HG03159 (cell line): Measurements from ENCODE around the gene DAPK3.
"Not testable (repeated sequence)": the region's sequence is repeated elsewhere in the genome, so short reads cannot be mapped to it uniquely, and the experiment has no call there.

ENCODE experiments used
- ATAC-seq: cut with Tn5 transposase; IDR thresholded peaks from one replicate; pipeline ENCODE4 v1.9.1; 2021; ENCODE audit warnings: mild to moderate bottlenecking, moderate library complexity; ENCODE audit not compliant: unreplicated experiment

The DAPK3 gene

DNA sequence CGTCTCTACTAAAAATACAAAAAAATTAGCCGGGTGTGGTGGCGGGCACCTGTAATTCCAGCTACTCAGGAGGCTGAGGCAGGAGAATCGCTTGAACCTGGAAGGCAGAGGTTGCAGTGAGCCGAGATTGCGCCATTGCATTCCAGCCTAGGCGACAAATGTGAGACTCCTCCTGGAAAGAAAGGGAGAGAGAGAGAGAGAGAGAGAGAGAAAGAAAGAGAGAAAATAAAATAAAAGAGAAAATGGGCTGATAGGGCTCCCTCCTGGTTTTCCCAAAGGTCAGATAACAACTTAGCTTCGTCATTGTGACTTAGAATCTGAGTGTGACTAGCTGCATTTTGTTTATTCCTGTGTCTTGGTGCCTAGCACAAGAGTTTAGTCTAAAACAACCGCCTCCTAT is 34.5 kb upstream of the DAPK3 start:
- not testable (repeated sequence) for ATAC-seq

DNA sequence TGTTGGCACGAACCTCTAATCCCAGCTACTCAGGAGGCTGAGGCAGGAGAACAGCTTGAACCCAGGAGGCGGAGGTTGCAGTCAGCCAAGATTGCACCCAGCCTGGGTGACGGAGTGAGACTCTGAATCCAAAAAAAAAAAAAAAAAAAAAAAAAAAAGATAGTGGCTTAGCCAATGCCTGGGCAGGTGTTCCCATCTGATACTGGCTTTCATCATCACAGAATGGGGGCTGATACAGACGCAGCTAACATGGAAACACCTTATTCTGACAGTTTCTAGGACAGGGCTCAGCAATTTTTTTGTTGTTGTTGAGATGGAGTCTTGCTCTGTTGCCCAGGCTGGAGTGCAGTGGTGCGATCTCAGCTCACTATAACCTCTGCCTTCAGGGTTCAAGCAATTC is 29.9 kb upstream of the DAPK3 start:
- ATAC-seq = not testable (repeated sequence)

- ATAC-seq = not testable (repeated sequence)
These were observed 27.9 kb upstream of the DAPK3 start for GRCh38 chr19:3998667-3999412.

- no peak for ATAC-seq
These were observed 24.7 kb upstream of the DAPK3 start for GRCh38 chr19:3995607-3996006.

DNA sequence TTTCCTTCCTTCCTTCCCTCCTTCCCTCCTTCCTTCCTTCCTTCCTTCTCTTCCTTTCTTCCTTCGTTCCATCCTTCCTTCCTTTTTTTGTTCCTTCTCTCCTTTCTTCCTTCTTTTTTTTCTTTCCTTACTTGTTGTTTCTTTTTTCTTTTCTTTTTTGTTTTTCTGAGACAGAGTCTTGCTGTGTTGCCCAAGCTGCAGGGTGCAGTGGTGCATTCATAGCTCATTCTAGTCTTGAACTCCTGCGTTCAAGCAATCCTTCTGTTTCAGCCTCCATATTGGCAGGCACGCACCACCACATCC is 19.9 kb upstream of the DAPK3 start:
- ATAC-seq = no peak

DNA sequence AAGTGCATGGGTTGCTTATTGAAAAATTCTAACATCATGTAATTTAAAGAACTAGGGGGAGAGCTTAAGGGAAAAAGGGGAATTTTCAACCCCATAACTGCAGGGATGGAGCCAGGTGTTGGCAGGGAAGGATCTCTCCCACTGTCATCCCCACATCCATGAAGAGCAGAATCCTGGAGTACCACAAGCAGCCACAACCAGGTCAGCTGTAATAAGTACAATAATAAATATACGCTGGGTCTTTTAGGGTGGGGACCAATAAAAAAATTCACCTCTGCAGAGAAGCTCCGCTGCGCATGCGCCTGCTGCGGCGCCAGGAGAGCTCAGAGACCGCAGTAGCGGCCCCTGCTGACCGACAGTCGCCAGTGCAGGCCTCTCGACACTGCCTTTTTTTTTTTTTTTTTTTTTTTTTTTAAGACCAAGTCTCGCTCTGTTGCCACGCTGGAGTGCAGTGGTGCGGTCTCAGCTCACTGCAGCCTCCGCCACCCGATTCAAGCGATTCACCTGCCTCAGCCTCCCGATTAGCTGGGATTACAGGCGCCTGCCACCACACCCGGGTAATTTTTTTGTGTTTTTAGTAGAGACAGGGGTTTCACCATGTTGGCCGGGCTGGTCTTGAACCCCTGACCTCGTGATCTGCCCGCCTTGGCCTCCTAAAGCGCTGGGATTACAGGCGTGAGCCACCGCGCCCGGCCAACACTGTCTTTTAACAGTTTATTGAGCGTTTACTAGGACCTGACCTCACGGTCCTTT is 16.9 kb upstream of the DAPK3 start:
- ATAC-seq = no peak

- no peak for ATAC-seq
These were observed 15.6 kb upstream of the DAPK3 start for GRCh38 chr19:3986260-3987041.

DNA sequence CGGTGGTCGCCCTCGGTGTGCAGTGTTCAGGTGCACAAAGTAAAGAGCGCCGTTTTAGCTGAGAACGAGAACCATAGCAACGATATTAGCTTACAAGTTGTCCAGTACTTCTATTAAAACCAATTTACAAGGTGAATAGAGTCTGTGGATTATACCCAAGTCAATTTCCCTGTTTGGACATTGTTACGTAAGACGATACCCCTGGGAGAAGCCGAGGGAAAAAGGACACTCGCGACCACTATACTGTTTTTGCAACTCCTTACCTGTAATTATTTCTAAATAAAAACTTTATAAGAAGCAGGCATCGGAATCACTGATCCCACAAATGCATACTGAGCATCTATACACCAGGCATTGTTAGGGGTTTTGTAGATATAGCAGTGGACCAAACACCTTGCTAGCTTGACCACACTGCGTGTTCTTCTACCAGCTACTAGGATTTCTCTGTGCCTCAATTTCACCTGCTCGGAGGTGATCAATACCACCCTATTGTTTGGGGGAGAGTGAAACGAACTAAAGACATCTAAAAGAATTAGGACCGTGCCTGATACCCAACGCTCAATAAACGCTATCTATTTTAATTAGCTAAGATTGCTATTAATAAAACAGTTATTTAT is 14.9 kb upstream of the DAPK3 start:
- no peak for ATAC-seq

DNA sequence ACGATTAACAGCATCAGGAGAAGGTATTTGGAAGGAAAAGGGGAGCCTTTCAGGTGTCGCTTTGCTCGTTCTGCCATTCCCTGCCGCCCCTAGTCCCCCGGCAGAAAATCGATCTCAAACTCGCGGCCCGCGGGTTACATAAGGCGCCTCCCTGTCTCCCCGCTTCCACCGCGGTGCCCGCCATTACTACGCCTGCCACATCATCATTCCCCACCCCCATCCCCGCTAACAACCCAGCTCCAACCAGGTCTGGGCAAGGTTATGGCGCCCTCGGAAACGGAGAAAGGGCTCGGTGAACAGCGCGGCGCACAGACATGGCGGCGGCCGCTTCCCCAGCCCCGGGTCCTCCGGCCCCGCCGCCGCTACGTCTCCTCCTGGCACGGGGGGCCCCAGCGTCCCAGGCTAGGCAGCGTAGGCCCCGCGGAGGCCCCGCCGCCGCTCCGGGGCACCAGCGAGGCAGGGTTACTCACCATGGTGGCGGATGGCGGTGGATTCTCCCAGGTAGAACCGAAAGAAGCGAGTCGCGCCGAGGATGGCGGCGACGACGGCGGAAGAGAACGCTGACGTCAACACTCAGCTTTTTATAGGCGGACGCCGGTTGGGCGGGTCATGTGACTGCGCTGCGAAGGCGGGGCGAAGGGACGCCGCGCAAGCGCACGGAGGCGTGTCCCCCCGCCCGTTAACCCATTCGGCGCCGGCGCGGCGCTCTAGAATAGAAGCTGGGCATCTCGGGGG is 14.2 kb upstream of the DAPK3 start, which contains the start of gene EEF2:
EEF2 (minus strand) TSS at position 556 of the 735 bp plus-strand sequence; CDS start at position 473, 83 bp downstream.
- no peak for ATAC-seq

DNA sequence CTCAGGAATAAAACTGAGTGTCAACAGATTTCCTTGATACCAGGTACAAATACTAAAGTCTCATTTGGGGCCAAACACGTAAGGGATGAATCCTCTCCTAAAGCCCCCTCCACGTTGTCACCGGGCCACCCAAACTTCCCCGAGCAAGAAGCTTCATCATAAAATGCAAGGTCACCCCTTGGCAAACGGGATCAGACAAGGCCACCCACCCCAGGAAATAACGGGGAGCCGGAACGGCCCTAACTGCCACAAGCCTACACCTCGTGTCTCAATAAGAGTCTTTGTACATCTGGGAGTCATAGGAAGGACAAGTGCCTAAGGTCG is 13.6 kb upstream of the DAPK3 start:
- ATAC-seq = no peak

- no peak for ATAC-seq
These were observed 13.2 kb upstream of the DAPK3 start for GRCh38 chr19:3983936-3984583.

DNA sequence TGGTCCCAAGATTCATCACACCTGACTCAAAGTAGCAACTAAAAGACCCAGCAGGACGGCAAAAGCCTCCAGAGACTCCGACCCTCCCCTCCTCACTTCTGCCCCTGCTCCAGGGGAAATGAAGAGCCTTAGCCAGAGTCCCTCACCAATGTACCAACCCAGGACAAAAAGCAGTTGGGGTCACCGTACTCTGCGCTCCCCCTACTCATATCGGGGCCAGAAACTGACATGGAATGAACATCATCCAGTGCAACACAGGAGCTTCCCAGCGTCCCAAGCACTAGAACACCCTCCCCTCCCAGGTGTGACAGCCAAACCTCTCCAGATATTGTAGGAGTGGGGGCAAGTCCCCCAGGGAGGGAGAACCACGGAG is 12.6 kb upstream of the DAPK3 start:
- ATAC-seq = no peak

DNA sequence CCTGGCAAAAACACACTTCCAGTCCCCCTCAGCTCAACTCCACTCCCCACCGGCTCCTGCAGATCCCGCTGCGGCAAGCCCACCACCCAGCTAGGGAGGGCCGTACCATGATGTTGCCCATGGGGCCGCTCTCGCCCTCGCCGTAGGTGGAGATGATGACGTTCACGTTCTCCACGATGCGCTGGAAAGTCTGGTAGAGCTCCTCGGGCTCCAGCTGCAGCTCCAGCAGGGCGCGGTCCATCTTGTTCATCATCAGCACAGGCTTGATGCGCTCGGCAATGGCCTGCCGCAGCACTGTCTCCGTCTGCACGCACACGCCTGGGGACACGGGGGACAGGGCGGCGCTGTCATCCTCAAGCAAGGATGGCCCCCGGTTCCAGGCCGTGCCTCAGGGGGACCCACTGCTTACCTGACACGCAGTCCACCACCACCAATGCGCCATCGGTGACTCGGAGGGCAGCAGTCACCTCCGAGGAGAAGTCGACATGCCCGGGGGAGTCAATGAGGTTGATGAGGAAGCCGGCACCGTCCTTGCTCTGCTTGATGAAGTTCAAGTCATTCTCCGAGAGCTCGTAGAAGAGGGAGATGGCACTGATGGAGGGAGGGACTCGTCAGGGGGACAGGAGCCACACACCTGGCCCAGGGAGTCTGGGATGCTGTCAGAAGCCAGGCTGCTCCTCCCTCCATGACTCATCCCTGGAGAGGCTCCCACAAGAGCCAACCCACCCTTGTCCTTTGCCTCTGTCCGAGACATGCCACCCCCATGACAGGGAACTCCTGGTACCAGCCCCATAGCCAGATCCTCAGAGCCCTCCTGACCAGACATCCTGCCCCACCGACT is 12.0 kb upstream of the DAPK3 start:
- ATAC-seq = no peak

DNA sequence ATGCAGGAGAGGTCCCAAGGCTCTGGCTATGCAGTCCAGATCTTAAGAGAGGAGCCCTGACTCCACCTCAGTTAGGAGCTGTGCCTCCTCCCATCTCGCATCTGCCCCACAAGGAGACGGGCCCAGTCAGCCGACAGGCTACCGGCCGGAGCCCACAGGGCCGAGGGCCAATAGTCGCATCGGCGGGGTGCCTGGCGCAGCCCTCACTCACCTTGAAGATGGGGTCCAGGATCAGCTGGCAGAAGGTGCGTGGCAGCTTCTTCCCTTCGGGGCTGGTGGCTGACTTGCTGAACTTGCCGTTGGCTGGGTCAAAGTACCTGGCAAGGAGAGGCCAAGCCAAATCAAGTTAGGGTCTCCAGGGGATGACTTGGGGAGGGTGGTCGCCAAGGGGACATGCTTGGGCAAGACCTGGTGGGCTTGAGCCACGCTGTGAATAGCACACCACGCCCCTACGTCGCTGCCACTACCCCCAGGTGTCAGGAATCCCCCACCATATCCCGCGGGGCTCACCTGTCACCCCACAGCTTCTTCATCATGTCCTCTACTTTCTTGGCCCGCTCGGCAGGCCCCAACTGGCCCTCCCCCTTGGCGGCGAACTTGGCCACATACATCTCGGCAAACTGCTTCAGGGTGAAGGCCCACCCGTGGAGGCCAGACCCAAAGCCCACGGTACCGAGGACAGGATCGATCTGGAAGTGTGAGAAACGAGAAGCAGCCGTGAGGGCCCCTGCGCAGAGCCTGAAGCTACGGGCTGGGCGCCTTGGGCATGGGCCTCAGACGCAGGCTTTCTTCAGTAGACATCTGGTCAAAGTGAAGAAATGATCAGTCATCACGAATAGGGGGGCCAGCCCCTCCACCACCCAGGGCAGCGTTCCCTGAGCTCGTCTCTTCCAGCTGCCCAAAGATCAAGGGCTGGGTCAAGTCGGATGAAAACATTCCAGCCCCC is 11.1 kb upstream of the DAPK3 start:
- no peak for ATAC-seq

GRCh38 chr19:3981373-3981735 is 10.5 kb upstream of the DAPK3 start:
- no peak for ATAC-seq

DNA sequence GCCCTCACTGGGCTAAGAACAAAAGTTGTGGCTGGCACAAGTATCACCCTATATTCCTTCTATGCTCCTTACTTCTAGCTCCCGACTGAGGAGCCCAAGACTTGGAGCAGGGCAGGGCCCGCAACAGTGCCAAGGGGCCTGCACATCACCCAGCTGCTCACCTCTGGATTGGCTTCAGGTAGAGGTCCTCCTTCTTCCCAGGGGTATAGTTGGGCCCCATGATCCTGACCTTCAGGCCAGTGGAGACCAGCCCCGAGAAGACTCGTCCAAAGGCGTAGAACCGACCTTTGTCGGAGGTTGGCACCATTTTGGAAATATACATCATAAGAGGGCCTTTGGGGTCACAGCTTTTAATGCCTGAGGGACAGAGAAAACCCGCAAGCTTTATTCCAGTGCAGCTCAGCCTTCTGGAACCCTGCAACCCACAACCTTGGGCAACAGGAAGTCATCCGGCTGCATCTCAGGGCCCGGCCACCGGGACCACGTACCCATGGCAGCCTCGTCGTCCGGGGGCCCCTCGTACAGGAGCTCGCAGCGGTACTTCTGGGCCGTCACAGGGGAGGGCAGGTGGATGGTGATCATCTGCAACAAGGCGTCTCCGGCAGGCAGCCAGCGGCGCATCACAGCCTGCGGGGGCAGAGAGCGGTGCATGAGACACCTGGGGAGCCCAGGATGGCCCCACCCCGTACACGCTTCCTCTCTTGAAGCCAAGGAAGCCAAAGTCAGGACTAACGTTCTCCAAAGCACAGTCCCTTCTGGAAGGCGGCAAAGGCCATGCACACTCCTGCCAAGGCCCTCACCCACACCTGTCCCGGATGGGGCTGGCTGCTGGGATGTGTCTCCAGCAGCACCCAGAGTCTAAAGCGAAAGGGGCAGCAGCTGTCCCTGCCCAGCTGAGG is 9.7 kb upstream of the DAPK3 start:
- no peak for ATAC-seq

- ATAC-seq = no peak
These were observed 8.9 kb upstream of the DAPK3 start for GRCh38 chr19:3979674-3980352.
